WERI-Rb-1 (cell line): ENCODE measurements around the gene EIF3M.

ENCODE experiments used
- DNase-seq: peaks from one replicate; pipeline ENCODE4 v3.0.0-alpha.2; 2020
- H3K27ac ChIP-seq: fragments of 250-450 bp; sonication (Bioruptor Pico); 2 replicates; pipeline ENCODE4 v1.5.1; 2020; ENCODE audit warnings: mild to moderate bottlenecking, moderate library complexity
- H3K27me3 ChIP-seq: fragments of 250-450 bp; sonication (Bioruptor Pico); 2 replicates; pipeline ENCODE4 v1.5.1; 2021; ENCODE audit warnings: mild to moderate bottlenecking, low read depth, moderate library complexity; ENCODE audit not compliant: insufficient read depth, severe bottlenecking
- H3K36me3 ChIP-seq: fragments of 250-450 bp; sonication (Bioruptor Pico); 2 replicates; pipeline ENCODE4 v1.5.1; 2020; ENCODE audit warnings: mild to moderate bottlenecking, moderate library complexity
- H3K4me3 ChIP-seq: 2 replicates; pipeline ENCODE4 v1.5.1; 2011; ENCODE audit warnings: low read depth, mild to moderate bottlenecking, control low read depth, low read length
- H3K9me3 ChIP-seq: fragments of 250-450 bp; sonication (Bioruptor Pico); 2 replicates; pipeline ENCODE4 v1.5.1; 2021; ENCODE audit warnings: mild to moderate bottlenecking, moderate library complexity; ENCODE audit not compliant: severe bottlenecking
- TF ChIP-seq, protein P1 (sequence below): IDR thresholded peaks from 2 replicates; pipeline ENCODE4 v1.5.1; 2011; ENCODE audit warnings: low read depth, mild to moderate bottlenecking, control low read depth, inconsistent platforms, low read length

The EIF3M gene

DNA sequence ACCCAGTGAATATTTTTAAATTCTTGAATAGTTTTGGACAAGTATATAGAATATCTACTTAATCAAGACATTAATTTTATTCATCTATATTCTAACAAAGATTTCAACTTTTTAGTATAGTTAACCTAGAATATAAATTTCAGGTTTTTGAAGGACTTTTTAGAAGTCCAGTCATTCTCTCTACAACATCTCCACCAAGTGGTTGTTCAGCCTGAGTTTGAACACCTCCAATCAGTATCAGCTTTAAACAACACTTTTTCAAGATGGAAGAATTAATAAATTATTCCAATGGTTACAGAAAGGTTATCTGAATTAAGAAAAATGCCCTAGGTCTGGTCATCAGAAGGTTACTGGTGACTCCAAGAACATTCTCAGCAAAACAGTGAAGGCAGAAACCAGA, 31.8 kb downstream of the EIF3M start:
- Histone ChIP-seq H3K36me3 (no peaks in the 10 kb centered on the region), H3K27ac (no peak overlapping the region), H3K4me3 (no peak overlapping the region), H3K27me3 (no peaks in the 10 kb centered on the region), H3K9me3 (no peaks in the 10 kb centered on the region)
- TF ChIP-seq, protein P1, sequence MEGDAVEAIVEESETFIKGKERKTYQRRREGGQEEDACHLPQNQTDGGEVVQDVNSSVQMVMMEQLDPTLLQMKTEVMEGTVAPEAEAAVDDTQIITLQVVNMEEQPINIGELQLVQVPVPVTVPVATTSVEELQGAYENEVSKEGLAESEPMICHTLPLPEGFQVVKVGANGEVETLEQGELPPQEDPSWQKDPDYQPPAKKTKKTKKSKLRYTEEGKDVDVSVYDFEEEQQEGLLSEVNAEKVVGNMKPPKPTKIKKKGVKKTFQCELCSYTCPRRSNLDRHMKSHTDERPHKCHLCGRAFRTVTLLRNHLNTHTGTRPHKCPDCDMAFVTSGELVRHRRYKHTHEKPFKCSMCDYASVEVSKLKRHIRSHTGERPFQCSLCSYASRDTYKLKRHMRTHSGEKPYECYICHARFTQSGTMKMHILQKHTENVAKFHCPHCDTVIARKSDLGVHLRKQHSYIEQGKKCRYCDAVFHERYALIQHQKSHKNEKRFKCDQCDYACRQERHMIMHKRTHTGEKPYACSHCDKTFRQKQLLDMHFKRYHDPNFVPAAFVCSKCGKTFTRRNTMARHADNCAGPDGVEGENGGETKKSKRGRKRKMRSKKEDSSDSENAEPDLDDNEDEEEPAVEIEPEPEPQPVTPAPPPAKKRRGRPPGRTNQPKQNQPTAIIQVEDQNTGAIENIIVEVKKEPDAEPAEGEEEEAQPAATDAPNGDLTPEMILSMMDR = no peak
- no peak for DNase-seq

DNA sequence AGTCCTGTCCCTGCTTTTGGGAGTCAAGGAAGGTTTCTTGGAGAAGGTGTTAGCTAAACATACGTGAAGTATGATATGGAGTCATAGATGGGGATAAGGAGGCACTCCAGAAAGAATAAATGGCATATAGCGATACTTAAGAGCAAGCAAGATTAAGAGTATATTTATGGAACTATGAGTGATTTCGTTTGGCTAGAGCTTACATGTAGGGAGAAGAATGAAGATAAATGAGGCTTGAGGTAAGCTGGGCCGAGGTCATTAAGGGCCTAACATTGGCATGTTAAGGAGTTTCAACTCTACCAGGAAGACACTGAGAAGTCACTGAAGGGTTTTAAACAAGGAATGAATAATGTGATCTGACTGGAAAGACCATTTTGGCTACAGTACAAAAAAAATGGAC, 33.3 kb downstream of the EIF3M start:
- TF ChIP-seq, protein P1 = no peak
- Histone ChIP-seq H3K27ac (no peak overlapping the region), H3K27me3 (no peaks in the 10 kb centered on the region), H3K36me3 (no peaks in the 10 kb centered on the region), H3K4me3 (no peak overlapping the region), H3K9me3 (no peaks in the 10 kb centered on the region)
- no peak for DNase-seq

DNA sequence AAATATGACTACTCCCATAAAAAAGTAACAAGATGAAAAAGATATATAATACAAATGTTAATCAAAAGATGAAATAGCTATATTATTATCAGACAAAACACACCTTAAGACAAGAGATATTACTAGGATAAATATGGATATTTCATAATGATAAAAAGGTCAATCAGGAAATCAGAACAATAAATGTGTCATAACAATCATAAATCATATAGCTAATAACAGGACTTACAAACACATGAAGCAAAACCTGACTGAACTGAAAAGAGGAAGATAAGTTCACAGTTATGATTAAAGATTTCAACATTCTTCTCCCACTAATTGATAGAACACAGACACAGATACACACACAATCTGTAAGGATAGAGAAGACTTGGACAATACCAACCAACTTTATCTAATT, 47.2 kb downstream of the EIF3M start:
- H3K27ac ChIP-seq = no peak overlapping the region
- H3K4me3 ChIP-seq = no peak overlapping the region
- TF ChIP-seq, protein P1 = no peak
- DNase-seq = no peak
- H3K27me3 ChIP-seq = peaks cover 10% of the 10 kb centered on the region
- H3K9me3 ChIP-seq = no peaks in the 10 kb centered on the region
- H3K36me3 ChIP-seq = no peaks in the 10 kb centered on the region

DNA sequence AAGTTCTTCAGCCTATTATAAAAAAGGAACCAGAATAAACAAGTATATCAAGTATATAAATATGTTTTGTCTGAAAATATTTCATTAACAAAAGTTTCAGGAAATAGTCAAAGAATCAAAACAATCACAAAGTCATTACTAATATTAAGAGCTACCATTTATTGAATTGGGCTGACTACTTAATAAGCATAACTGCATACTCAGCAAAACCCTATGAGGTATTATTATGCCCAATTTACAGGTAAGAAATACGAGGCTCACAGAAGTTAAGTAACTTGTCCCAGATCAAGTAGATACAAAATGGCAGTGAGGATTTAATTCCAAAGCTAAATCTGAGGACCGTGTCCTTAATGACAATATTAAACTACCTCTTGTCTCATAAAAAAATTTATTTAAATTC, 52.2 kb downstream of the EIF3M start:
- TF ChIP-seq, protein P1 = no peak
- no peak for DNase-seq
- no peak overlapping the region for H3K27ac ChIP-seq
- no peak overlapping the region for H3K4me3 ChIP-seq
- no peaks in the 10 kb centered on the region for H3K9me3 ChIP-seq
- H3K36me3 ChIP-seq = no peaks in the 10 kb centered on the region
- peaks cover 17% of the 10 kb centered on the region for H3K27me3 ChIP-seq

DNA sequence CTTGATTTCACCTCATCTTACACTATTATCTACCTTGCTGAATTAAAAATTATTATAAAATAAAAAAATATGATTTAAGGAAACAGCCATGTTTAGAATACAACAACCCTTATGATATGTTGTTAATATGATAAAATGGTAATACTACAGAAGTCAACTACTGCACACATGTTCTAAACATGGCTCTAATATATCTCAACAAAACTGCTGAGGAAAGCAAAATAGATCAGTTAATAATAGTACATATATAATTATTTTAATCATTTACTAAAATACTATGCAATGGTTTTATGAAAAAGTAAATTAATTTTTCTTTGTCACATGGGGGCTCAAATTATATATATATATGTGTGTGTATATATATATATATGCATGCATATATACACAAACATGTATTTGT, 57.7 kb downstream of the EIF3M start:
- Histone ChIP-seq H3K27me3 (peaks cover 9% of the 10 kb centered on the region), H3K36me3 (no peaks in the 10 kb centered on the region), H3K9me3 (no peaks in the 10 kb centered on the region), H3K27ac (no peak overlapping the region), H3K4me3 (no peak overlapping the region)
- TF ChIP-seq, protein P1 = no peak
- DNase-seq = no peak

DNA sequence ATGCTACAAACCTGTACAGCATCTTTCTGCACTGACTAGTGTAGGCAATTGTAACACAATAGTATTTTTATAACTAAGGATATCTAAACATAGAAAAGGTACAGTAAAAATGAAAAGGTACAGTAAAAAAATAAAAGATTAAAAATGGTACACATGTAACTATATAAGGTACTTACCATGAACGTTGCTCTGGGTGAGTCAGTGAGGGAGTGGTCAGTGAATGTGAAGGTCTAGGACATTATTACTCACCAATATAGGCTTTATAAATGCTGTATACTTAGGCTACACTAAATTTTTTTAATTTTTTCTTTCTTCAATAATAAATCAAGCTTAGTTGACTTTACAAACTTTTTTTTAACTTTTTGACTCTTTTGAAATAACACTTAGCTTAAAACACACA, 59.9 kb downstream of the EIF3M start:
- Histone ChIP-seq H3K9me3 (no peaks in the 10 kb centered on the region), H3K4me3 (no peak overlapping the region), H3K27me3 (peaks cover 8% of the 10 kb centered on the region), H3K36me3 (no peaks in the 10 kb centered on the region), H3K27ac (no peak overlapping the region)
- TF ChIP-seq, protein P1 = no peak
- no peak for DNase-seq
